ENCODE data around the gene INTS6. TPM values are rescaled to one million over a fixed set of nuclear protein-coding genes. Genes with fewer than 3 reads are reported as not detected.

INTS6 gene
- total RNA-seq, 4 donors from 2014 or later = 24.3 to 34.5 (median 28.9) TPM

DNA sequence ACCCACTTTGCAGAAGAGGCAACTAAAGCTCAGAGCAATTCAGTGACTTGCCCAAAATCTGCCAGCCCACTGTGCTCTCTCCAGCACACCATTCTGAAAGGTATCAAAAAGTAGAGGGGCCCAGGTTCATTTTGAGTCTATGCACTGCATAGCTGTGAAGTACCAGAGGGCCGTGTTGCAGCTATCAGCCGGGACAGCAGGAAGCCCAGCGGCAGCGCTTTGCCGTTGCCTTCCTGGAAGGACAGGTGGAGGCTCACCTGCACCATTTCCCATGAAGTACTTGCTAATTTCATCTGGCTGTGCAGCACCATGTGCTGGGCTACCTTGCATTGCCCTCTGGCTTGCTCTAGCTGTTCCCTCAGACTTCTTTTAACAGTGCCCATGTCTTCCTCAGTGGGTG is 116.1 kb downstream of the INTS6 start:
- 92% methylated on average over 2 of the region's 5 CpGs for WGBS
- no peak overlapping the region for H3K27ac ChIP-seq (replicated peaks in 1 of 4)
- H3K9me3 ChIP-seq = no peaks in the 10 kb centered on the region
- no peak overlapping the region for H3K4me3 ChIP-seq
- no peaks in the 10 kb centered on the region for H3K27me3 ChIP-seq
- H3K4me1 ChIP-seq = no peaks in the 10 kb centered on the region
- DNase-seq (ENCODE audit: extremely low spot score) = peak; percentile 75
- no peaks in the 10 kb centered on the region for H3K36me3 ChIP-seq
- intact Hi-C loops (cut with DNase I) = no loop called here
- TF ChIP-seq EP300 (IDR thresholded peaks at IDR 0.05) (no peak), CTCF (IDR thresholded peaks at IDR 0.05) (no peak), POLR2A (IDR thresholded peaks at IDR 0.05; ENCODE audit: low read depth) (no peak), POLR2AphosphoS5 (IDR thresholded peaks at IDR 0.05) (no peak)

GRCh38 chr13:51333826-51334225 is 119.0 kb downstream of the INTS6 start:
- Histone ChIP-seq H3K27ac (replicated peaks in 1 of 4) (no peak overlapping the region), H3K4me3 (no peak overlapping the region), H3K9me3 (no peaks in the 10 kb centered on the region), H3K27me3 (no peaks in the 10 kb centered on the region), H3K4me1 (no peaks in the 10 kb centered on the region), H3K36me3 (no peaks in the 10 kb centered on the region)
- TF ChIP-seq POLR2A (IDR thresholded peaks at IDR 0.05; ENCODE audit: low read depth) (no peak), CTCF (IDR thresholded peaks at IDR 0.05) (no peak), POLR2AphosphoS5 (IDR thresholded peaks at IDR 0.05) (no peak), EP300 (IDR thresholded peaks at IDR 0.05) (no peak)
- intact Hi-C loops (cut with DNase I) = no loop called here
- DNase-seq (ENCODE audit: extremely low spot score) = no peak

DNA sequence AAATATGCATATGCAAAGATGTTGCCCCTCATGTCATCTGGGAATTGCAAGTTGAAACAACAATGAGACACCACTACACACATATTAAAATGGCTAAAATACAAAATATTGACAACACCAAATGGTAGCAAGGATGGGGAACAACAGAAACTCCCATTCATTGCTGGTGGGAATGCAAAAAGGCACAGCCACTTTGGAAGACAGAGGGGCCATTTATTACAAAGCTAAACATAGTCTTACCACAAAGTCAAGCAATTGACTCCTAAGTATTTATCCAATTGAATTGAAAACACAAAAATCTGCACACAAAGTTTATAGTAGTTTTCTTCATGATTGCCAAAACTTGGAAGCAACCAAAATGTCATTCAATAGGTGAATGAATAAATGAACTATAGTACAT is 119.4 kb downstream of the INTS6 start:
- TF ChIP-seq EP300 (IDR thresholded peaks at IDR 0.05) = no peak
- TF ChIP-seq CTCF (IDR thresholded peaks at IDR 0.05) = no peak
- no peak for TF ChIP-seq POLR2AphosphoS5 (IDR thresholded peaks at IDR 0.05)
- no peak for TF ChIP-seq POLR2A (IDR thresholded peaks at IDR 0.05; ENCODE audit: low read depth)
- Histone ChIP-seq H3K4me3 (no peak overlapping the region), H3K27me3 (no peaks in the 10 kb centered on the region), H3K4me1 (no peaks in the 10 kb centered on the region), H3K9me3 (no peaks in the 10 kb centered on the region), H3K36me3 (no peaks in the 10 kb centered on the region), H3K27ac (replicated peaks in 1 of 4) (no peak overlapping the region)
- intact Hi-C loops (cut with DNase I) = no loop called here
- no peak for DNase-seq (ENCODE audit: extremely low spot score)

DNA sequence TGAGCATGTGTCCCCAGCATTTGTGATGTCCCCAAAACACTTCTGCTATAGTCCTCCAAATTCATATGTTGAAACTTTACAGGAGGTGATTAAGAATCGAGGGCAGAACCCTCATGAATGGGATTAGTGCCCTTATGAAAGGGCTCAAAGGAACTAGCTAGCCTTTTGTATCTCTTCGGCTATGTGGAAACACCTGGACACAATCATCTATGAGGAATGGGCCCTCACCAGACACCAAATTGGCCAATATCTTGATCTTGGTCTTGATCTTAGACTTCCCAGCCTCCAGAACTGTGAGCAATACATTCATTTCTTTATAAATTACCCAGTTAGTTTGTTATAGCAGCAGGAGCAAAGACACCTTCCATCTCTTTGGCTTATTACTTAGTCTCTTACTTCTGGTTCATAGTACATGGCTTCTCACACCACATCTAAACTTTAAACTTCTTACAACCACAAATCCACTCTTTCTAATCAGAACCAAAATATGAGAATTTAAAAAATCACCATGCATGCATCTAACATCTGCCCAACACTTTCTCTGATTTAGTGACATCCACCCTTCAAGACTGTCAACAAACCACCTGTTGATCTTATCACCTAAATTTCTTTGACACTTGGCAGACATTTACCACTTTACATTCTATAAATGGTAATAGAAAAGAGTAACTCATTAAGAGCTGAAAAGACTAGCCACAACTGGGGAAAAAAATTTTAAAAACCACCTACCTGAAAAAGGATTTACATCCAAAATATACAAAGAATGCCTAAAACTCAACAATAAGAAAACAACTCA is 120.1 kb downstream of the INTS6 start:
- Histone ChIP-seq H3K9me3 (no peaks in the 10 kb centered on the region), H3K4me3 (no peak overlapping the region), H3K36me3 (no peaks in the 10 kb centered on the region), H3K4me1 (no peaks in the 10 kb centered on the region), H3K27me3 (no peaks in the 10 kb centered on the region), H3K27ac (replicated peaks in 1 of 4) (no peak overlapping the region)
- TF ChIP-seq POLR2AphosphoS5 (IDR thresholded peaks at IDR 0.05) = no peak
- no peak for TF ChIP-seq CTCF (IDR thresholded peaks at IDR 0.05)
- TF ChIP-seq EP300 (IDR thresholded peaks at IDR 0.05) = no peak
- no peak for TF ChIP-seq POLR2A (IDR thresholded peaks at IDR 0.05; ENCODE audit: low read depth)
- WGBS = 100% methylated on average over 2 of the region's 2 CpGs
- DNase-seq (ENCODE audit: extremely low spot score) = no peak
- intact Hi-C loops (cut with DNase I) = no loop called here

Measured in esophagus muscularis mucosa (tissue), 4 donors.